NCI-H510A (cell line): Measurements from ENCODE around the gene SLC28A1.

Experiments
- DNase-seq: peaks from one replicate; lab custom pipeline; 2025; lab: John Stamatoyannopoulos, UW

SLC28A1 gene

GRCh38 chr15:84886211-84886983 lies 1.9 kb downstream of the SLC28A1 start:
- DNase-seq, result no peak

- DNase-seq, result no peak
Observed at GRCh38 chr15:84886984-84887299, 2.5 kb downstream of the SLC28A1 start.

DNA sequence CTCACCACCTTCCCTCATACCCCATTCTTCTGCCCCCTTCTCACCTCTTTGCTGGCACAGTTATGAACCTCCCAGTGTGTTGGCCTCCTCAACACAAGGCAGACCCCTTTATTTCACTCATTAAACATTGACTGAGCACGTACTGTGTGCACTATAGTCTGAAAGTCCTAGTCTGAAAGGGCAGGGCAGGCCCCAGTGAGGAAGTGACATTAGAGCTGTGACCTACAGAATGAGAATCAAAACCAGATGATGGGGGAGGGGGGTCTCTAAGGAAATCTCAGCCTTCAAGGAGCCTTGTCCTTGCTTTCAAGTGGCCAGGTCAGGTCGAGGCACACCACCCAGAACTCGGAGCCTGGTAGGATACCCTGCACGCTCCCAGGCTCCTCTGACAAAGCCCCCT lies 3.5 kb downstream of the SLC28A1 start:
- DNase-seq, result no peak

DNA sequence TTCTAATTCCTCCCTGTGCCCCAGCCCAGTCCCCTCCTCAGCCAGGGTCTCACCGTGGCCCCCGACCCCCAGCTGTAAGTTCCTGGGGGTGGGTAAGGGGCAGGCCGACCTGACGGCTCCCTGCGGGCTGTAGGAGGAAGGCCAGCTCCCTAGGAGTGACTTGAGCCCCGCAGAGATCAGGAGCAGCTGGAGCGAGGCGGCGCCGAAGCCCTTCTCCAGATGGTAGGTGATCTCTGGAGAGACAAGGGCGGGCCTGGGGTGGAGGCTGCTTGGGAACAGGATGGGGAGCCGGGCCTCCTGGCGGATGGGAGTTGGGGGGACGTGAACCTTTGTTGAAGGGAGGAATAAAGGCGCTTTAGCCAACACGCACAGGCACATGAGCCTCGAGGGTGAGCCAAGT lies 4.2 kb downstream of the SLC28A1 start:
- DNase-seq, result no peak

GRCh38 chr15:84889313-84889990 lies 5.0 kb downstream of the SLC28A1 start:
- DNase-seq, result no peak

DNA sequence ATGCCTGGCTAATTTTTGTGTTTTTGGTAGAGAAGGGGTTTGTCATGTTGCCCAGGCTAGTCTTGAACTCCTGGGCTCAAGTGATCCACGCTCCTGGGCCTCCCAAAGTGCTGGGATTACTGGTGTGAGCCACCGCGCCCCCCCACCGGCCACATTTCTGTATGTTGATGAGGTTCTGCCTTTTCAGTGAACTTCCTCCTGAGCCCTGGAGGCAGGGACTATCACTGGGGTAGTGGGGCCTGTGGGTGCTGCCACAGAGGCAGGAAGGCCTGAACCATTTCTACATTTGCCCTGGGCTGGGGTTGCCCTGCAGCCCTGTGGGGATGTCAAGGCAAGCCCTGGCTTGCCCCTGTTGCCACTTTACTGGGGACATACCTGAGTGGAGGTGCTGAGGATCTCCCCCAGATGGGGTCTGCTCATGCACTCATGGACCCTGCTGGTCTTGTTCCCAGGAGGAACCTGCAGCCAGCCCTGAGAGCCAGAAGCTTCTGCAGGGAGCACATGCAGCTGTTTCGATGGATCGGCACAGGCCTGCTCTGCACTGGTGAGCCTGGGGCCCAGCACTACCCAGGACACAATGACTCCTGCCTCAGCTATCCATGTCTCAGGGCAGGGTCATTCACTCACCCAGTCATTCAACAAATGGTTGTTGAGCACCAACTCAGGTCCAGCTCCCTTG lies 5.7 kb downstream of the SLC28A1 start:
- no peak for DNase-seq

- DNase-seq, result no peak
Observed at GRCh38 chr15:84890670-84891162, 6.3 kb downstream of the SLC28A1 start.

GRCh38 chr15:84891339-84891738 lies 6.9 kb downstream of the SLC28A1 start:
- no peak for DNase-seq

DNA sequence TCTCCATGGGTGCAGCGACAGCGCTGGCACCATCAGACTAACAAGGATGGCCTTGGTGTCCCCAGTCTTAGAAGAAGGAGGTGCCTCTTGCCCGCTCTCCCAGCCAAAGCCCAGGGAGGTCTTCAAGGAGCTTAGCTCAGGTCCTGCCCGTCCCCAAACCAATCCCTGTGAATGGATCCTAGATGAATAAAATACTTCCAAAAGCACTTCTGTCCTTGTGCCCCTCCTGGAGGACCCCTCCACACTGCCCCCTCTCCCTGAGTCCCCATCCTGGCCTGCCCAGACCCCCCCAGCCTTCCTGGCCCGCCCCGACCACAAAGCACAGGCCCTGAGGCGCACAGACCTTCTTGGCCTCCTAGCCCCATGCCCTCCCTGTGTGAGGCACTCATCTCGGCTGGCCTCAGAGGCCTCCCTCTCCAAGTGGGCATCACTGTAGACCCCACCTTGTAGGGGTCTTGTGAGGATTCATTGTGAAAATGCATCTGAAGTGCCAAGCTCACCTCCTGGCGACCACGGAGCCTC lies 8.4 kb downstream of the SLC28A1 start:
- no peak for DNase-seq

- DNase-seq, result no peak
Observed at GRCh38 chr15:84893607-84894006, 9.1 kb downstream of the SLC28A1 start.

DNA sequence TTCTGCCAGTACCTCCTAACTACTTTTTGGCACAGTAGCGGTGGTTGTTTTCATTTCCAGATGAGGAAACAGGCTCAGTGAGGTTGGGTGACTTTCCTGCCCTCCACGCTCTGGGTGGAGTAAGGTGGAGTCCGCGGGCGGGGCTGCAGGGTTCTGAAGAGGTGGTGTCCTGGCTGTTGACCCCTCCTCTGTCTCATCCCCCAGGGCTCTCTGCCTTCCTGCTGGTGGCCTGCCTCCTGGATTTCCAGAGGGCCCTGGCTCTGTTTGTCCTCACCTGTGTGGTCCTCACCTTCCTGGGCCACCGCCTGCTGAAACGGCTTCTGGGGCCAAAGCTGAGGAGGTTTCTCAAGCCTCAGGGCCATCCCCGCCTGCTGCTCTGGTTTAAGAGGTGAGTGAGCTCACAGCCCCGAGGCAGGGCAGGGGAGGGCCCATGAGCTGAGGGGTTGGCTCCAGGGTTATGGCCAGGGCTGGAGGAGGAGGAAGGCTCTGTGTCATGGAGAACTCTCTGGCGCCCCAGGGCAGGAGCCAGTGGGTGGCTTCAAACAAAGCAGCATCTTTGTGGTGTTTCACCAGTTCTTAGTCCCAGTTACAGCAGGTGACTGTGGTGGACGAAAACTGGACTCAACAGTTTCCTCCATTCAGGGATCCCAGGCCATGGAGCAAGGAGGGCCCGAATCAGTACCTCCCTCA lies 10.4 kb downstream of the SLC28A1 start:
- no peak for DNase-seq

DNA sequence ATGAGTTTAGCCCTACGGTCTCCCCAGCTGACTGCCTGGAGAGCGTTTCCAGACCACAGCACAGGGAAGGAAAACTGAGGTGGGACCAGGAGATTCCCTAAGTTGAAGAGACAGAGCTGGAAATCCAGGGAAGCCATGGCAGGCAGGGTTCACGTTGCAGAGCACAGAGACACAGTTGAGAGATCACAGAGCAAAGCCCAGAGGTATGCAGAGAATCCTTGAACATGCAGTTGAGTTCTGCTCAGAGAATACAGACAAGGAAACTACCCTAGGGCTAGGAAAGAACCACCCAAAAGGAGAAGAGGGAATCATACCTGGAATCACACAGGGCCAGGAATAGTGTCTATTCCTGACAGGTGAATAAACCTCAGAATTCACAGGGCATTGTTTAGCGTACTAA lies 14.3 kb downstream of the SLC28A1 start:
- no peak for DNase-seq

DNA sequence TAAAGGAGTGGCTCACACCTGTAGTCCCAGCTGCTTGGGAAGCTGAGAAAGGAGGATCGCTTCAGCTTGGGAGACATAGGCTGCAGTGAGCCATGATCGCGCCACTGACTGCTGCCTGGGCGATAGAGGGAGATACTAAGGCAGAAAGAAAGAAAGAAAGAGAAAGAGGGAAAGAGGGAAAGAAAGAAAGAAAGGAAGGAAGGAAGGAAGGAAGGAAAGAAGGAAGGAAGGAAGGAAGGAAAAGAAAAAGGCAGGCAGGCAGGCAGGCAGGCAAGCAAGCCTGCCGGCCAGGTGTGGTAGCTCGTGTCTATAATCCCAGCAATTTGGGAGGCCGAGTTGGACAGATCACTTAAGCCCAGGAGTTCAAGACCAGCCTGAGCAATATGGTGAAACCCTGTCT lies 15.3 kb downstream of the SLC28A1 start:
- no peak for DNase-seq

DNA sequence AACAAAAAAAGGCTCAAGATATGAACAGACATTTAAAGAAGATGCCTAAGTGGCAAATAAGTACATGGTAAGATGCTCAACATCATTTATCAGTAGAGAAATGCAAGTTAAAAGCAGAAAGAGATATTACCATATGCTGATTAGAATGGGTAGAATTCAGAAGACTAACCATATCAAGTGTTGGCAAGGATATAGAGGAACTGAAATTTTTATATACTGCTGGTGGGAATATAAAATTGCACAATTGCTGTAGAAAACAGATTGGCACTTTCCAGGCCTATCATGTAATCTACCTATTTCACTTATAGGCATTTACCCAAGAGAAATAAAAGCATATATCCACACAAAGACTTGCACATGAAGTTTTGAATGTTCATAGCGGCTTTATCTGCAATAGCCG lies 17.1 kb downstream of the SLC28A1 start:
- DNase-seq, result no peak

GRCh38 chr15:84903751-84904150 lies 19.3 kb downstream of the SLC28A1 start:
- no peak for DNase-seq

DNA sequence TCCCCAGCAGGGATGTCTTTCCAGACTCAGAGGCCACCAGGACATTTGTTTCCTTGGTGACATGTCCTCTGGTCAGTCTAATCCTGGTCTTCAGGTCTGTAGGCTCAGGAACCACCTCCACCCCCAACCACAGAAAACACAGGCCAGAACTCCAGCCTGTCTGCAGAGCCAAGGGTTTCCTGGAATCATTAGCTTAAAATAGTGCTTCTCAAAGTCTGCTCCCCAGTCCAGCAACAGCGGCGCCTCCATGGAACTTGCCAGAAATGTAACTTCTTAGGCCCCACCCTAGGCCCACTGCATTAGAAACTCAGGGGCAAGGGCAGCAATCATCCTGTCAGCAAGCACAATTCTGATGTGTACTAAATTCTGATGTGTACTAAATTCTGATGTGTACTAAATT lies 20.0 kb downstream of the SLC28A1 start:
- DNase-seq, result no peak

- DNase-seq, result no peak
Observed at GRCh38 chr15:84905016-84905916, 20.8 kb downstream of the SLC28A1 start.

DNA sequence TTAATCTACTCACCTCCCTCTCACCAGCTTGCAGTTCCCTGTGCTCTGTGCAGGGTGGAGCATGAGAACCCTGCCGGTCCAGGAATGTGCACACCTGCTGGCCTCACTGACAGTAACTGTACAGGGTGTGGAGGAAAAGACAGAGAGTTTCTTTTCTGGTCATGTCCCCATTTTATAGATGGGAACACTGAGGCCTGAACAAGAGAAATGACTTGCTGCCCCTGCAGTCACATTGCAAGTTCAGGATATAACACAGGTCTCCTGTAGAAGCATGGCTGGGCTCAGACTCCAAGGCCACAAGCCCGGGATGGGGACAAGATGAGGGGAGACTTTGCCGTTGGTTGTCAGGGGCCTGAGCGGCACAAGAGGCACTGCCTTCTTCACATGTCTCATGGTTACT lies 23.3 kb downstream of the SLC28A1 start:
- no peak for DNase-seq

- DNase-seq, result no peak
Observed at GRCh38 chr15:84908564-84908963, 24.1 kb downstream of the SLC28A1 start.

DNA sequence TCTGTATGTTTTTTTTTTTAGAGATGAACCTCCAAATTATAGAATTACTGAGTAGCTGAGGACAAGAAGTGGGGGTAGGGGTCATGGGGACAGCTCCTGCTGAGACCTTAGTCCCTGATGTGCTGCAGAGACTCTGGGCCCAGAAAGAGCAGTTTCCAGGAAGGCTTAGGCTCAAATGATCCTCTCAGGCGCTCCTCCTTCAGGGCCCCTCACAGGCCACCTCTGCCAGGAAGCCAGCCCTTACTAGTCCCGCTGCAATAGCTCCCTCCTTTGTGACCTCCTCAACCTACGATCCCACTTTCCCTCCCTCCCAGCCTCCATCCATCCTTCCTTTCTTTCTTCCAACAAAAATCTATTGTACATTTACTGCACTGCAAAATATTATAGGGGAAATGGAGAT lies 24.6 kb downstream of the SLC28A1 start:
- no peak for DNase-seq

DNA sequence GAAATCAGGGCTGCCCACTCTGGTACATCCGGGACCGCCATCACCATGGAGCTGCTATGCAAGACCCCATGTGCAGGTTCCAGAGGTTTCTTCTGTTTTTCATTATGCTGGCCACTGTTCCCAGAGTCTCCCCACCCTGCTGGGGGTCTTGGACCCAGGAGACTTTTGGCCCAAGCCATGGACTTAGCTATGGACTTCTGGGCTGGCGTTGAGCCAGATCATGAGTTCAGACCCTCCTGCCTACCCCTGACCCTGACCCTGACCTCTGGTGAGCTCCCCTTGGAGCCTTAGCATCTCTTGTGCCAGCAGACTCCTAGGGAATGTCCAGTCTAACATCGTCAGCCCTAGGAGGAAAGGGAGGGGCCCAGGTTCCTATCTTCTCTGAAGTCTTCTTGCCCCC lies 25.3 kb downstream of the SLC28A1 start:
- DNase-seq, result no peak
